B cell (primary cell): ENCODE data around the gene LRRC26. TPM values are rescaled to one million over a fixed set of nuclear protein-coding genes. Genes with fewer than 3 reads are reported as not detected.

Source experiments
- ATAC-seq: fragments of 200-7000 bp; cut with Tn5 transposase; one replicate; pipeline ENCODE4 v1.10.0; 2021; ENCODE audit warnings: low read depth, mild to moderate bottlenecking, moderate number of reproducible peaks, moderate library complexity
- CTCF ChIA-PET: fragments of 350-600 bp; sonication (Branson Sonifier 250); formaldehyde crosslinking; loops from one replicate; lab custom pipeline; 2021; ENCODE audit warnings: antibody characterized with exemption, inconsistent platforms; lab: Charles Lee
- POLR2A ChIA-PET: fragments of 350-600 bp; sonication (Branson Sonifier 250); formaldehyde crosslinking; loops from one replicate; lab custom pipeline; 2021; ENCODE audit warnings: antibody characterized with exemption; lab: Charles Lee
- DNase-seq: peaks from one replicate; pipeline ENCODE4 v3.0.0; 2013
- H2AFZ ChIP-seq: 2 replicates; pipeline ENCODE4 v1.6.1; 2012; ENCODE audit warnings: mild to moderate bottlenecking, low read depth, low read length; ENCODE audit not compliant: insufficient read depth, poor library complexity, severe bottlenecking
- H3K27ac ChIP-seq, 2 donors: 1 replicate in 1 of 2; 2 replicates in 1 of 2; pipeline ENCODE4 v1.5.1; 2012 to 2013; ENCODE audit warnings: low read length in 2 of 2, mild to moderate bottlenecking in 2 of 2, moderate library complexity in 1 of 2
- H3K27me3 ChIP-seq, 4 experiments: fragments of 200-600 bp in 1 of 4; sonication (generic) in 1 of 4; replicated peaks in 1 of 4; 1 replicate in 2 of 4; 2 replicates in 2 of 4; pipeline versions ENCODE4 v1.6.1 to v1.7.0; 2013 to 2016; ENCODE audit warnings: low read length in 3 of 4, mild to moderate bottlenecking in 2 of 4, mixed read lengths in 1 of 4, moderate library complexity in 1 of 4; ENCODE audit not compliant: insufficient read depth in 4 of 4, control insufficient read depth in 3 of 4; ENCODE audit errors: control extremely low read depth in 1 of 4
- H3K36me3 ChIP-seq, 2 experiments: replicated peaks in 1 of 2; 1 replicate in 1 of 2; 2 replicates in 1 of 2; pipeline versions ENCODE4 v1.6.1 to v1.7.1; 2013; ENCODE audit warnings: low read length in 1 of 2; ENCODE audit not compliant: insufficient read depth in 2 of 2, control insufficient read depth in 1 of 2; ENCODE audit errors: control extremely low read depth in 1 of 2, extremely low read depth in 1 of 2
- H3K4me1 ChIP-seq, 2 donors: fragments of 200-600 bp in 1 of 2; sonication (generic) in 1 of 2; 1 replicate in 1 of 2; 2 replicates in 1 of 2; pipeline versions ENCODE4 v1.5.1 to v1.6.1; 2013 to 2017; ENCODE audit warnings: low read length in 2 of 2; ENCODE audit not compliant: control insufficient read depth in 2 of 2, insufficient read depth in 2 of 2
- H3K4me2 ChIP-seq: replicated peaks from 2 replicates; pipeline ENCODE3; 2012; ENCODE audit warnings: mild to moderate bottlenecking, low read depth, low read length; ENCODE audit not compliant: poor library complexity, severe bottlenecking
- H3K4me3 ChIP-seq, 5 experiments: fragments of 200-600 bp in 1 of 5; sonication (generic) in 1 of 5; 1 replicate in 3 of 5; 2 replicates in 2 of 5; pipeline versions ENCODE4 v1.5.1 to v1.7.0; 2011 to 2016; ENCODE audit warnings: low read length in 4 of 5, mild to moderate bottlenecking in 4 of 5, low read depth in 2 of 5, control low read depth in 1 of 5, moderate library complexity in 1 of 5; ENCODE audit not compliant: insufficient read depth in 1 of 5; ENCODE audit errors: control extremely low read depth in 1 of 5, extremely low read depth in 1 of 5
- H3K79me2 ChIP-seq: fragments of 200-600 bp; sonication (generic); one replicate; pipeline ENCODE4 v1.6.0; 2016; ENCODE audit warnings: low read length; ENCODE audit not compliant: control insufficient read depth, insufficient read depth
- H3K9ac ChIP-seq: fragments of 200-600 bp; sonication (generic); 2 replicates; pipeline ENCODE4 v1.6.1; 2017; ENCODE audit warnings: mild to moderate bottlenecking, low read length, moderate library complexity
- H3K9me3 ChIP-seq, 3 donors: one replicate each; pipeline versions ENCODE4 v1.6.1 to v1.7.1; 2013; ENCODE audit warnings: low read length in 2 of 3; ENCODE audit not compliant: control insufficient read depth in 2 of 3, insufficient read depth in 1 of 3; ENCODE audit errors: control extremely low read depth in 1 of 3
- H4K20me1 ChIP-seq: 2 replicates; pipeline ENCODE4 v1.6.0; 2012; ENCODE audit warnings: mild to moderate bottlenecking, low read length; ENCODE audit not compliant: insufficient read depth, control insufficient read depth, poor library complexity, severe bottlenecking
- H3K27ac Mint-ChIP-seq: one replicate; pipeline ENCODE4 v1.8.0; 2021; ENCODE audit warnings: mixed read lengths
- H3K27me3 Mint-ChIP-seq: one replicate; pipeline ENCODE4 v1.8.0; 2021; ENCODE audit warnings: mixed read lengths
- H3K4me1 Mint-ChIP-seq: one replicate; pipeline ENCODE4 v1.8.0; 2021; ENCODE audit warnings: mixed read lengths
- H3K4me3 Mint-ChIP-seq: one replicate; pipeline ENCODE4 v1.8.0; 2021; ENCODE audit warnings: mixed read lengths
- H3K9me3 Mint-ChIP-seq: one replicate; pipeline ENCODE4 v1.8.0; 2022; ENCODE audit warnings: mixed read lengths; ENCODE audit not compliant: insufficient read depth
- CTCF ChIP-seq: fragments of 200-600 bp; IDR thresholded peaks from one replicate; pipeline ENCODE4 v1.8.0; 2022; ENCODE audit warnings: antibody characterized with exemption, mild to moderate bottlenecking
- EZH2 ChIP-seq: IDR thresholded peaks from 2 replicates; pipeline ENCODE4 v1.6.1; 2012; ENCODE audit warnings: borderline replicate concordance, low read depth, mild to moderate bottlenecking, moderate library complexity, low read length; ENCODE audit not compliant: insufficient read depth, poor library complexity, severe bottlenecking
- WGBS: methylation state at CpG from one replicate; pipeline ENCODE4 v1.1.5; 2013; ENCODE audit warnings: missing lambda C conversion rate; ENCODE audit not compliant: insufficient coverage; 5-methylcytosine and 5-hydroxymethylcytosine counted together
- intact Hi-C: fragments of 100-400 bp; cut with micrococcal nuclease; formaldehyde crosslinking; loops from one replicate; pipeline ENCODE4 v1.10.0; 2022
- polyA plus RNA-seq: library from polyadenylated mRNA; depleted of rRNA; stranded (reverse); fragments of >200 nt; gene quantifications from 2 replicates; pipeline ENCODE4 v1.2.3, GENCODE V29; 2012
- total RNA-seq, 2 donors: library from RNA; stranded (reverse); fragments of 120-200 nt in 1 of 2; gene quantifications; 1 replicate in 1 of 2; 2 replicates in 1 of 2; pipeline versions ENCODE4 v1.2.3 to v1.2.4, GENCODE V29; 2013 to 2022

Gene LRRC26
- total and polyA plus RNA-seq, 2 donors (not counting 1 experiment from before 2014, with no cell fraction given) = not detected

GRCh38 chr9:137195525-137196220 is 25.8 kb upstream of the LRRC26 start:
- Histone ChIP-seq H3K9me3 (no peaks in the 10 kb centered on the region), H4K20me1 (peaks cover 42% of the 10 kb centered on the region), H3K27me3 (peaks cover 0 to 6% (median 0%) of the 10 kb centered on the region in 4 experiments), H3K36me3 (peaks cover 0 to 8% of the 10 kb centered on the region in 2 experiments), H3K79me2 (peaks cover 82% of the 10 kb centered on the region), H3K4me1 (peaks cover 8 to 9% of the 10 kb centered on the region in 2 donors), H3K9ac (no peak overlapping the region), H3K4me2 (no peak overlapping the region), H2AFZ (no peak overlapping the region), H3K4me3 (no peak overlapping the region), H3K27ac (no peak overlapping the region)
- WGBS = 95% methylated on average over 21 of the region's 21 CpGs
- TF ChIP-seq EZH2 = no peak
- TF ChIP-seq CTCF = no peak
- ATAC-seq (no peak), DNase-seq (no peak)
- Mint-ChIP-seq H3K27ac (no peak overlapping the region), H3K4me3 (no peak overlapping the region), H3K9me3 (no peaks in the 10 kb centered on the region), H3K4me1 (peaks cover 6% of the 10 kb centered on the region), H3K27me3 (no peaks in the 10 kb centered on the region)
- ChIA-PET POLR2A (interaction anchor here (0.7 kb wide), 1 partner anchor 12 kb away, joined by 3 read pairs; no protein-coding TSS in a partner anchor), CTCF (no interaction called here)
- intact Hi-C loops = no loop called here

DNA sequence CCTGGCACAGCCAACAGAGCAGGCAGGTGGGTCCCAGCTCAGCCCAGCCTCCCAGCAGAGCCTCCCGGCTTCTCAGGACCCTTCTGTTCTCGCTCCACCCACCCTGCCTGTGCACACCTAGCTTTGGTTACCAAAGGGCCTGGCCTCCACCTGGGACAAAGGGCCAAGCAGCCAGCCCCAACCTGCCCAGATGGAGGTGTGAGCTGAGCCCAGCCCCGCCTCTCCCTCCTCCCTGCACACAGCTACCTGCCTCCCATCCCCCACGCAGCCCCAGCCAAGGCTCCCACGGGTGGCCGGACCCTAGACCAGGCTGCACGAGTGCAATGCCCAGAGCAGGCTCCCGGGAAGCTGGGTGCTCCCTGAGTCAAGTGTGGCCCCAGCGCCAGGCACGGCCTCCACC is 25.1 kb upstream of the LRRC26 start:
- Histone ChIP-seq H3K4me1 (peaks cover 10 to 16% of the 10 kb centered on the region in 2 donors), H3K4me2 (no peak overlapping the region), H2AFZ (no peak overlapping the region), H3K27me3 (peaks cover 0 to 6% (median 0%) of the 10 kb centered on the region in 4 experiments), H3K4me3 (no peak overlapping the region), H3K27ac (no peak overlapping the region), H3K36me3 (peaks cover 0 to 14% of the 10 kb centered on the region in 2 experiments), H3K9me3 (no peaks in the 10 kb centered on the region), H4K20me1 (peaks cover 50% of the 10 kb centered on the region), H3K9ac (no peak overlapping the region), H3K79me2 (peaks cover 90% of the 10 kb centered on the region)
- ChIA-PET CTCF (no interaction called here), POLR2A (no interaction called here)
- TF ChIP-seq EZH2 (no peak), CTCF (no peak)
- Mint-ChIP-seq H3K27me3 (no peaks in the 10 kb centered on the region), H3K4me1 (peaks cover 8% of the 10 kb centered on the region), H3K27ac (no peak overlapping the region), H3K4me3 (no peak overlapping the region), H3K9me3 (no peaks in the 10 kb centered on the region)
- no peak for ATAC-seq
- DNase-seq = no peak
- 94% methylated on average over 10 of the region's 10 CpGs for WGBS
- intact Hi-C loops = no loop called here
